C4-2B (cell line): ENCODE results near the gene PPCDC.

ENCODE experiments used
- H3K27ac ChIP-seq: fragments of 450-650 bp; 2 replicates; pipeline ENCODE4 v1.5.1; 2017
- CTCF ChIP-seq: fragments of 450-650 bp; conservative IDR thresholded peaks from 2 replicates; pipeline ENCODE4 v1.5.1; 2017; ENCODE audit warnings: mild to moderate bottlenecking
- ZFX ChIP-seq: fragments of 450-650 bp; IDR thresholded peaks from 2 replicates; pipeline ENCODE4 v1.6.1; 2017

PPCDC gene

GRCh38 chr15:75033809-75034208, 10.4 kb downstream of the PPCDC start:
- TF ChIP-seq ZFX (no peak), CTCF (no peak)
- no peak overlapping the region for H3K27ac ChIP-seq

- TF ChIP-seq CTCF (no peak), ZFX (no peak)
- no peak overlapping the region for H3K27ac ChIP-seq
These were observed 11.2 kb downstream of the PPCDC start for GRCh38 chr15:75034615-75035014.

GRCh38 chr15:75036212-75036616, 12.8 kb downstream of the PPCDC start:
- H3K27ac ChIP-seq = peak overlapping the region; percentile 51
- TF ChIP-seq CTCF (no peak), ZFX (no peak)

- H3K27ac ChIP-seq = peak overlapping the region; percentile 3; the same call in 1 of the 2 replicates
- TF ChIP-seq CTCF (no peak), ZFX (no peak)
These were observed 14.3 kb downstream of the PPCDC start for GRCh38 chr15:75037685-75038084.

GRCh38 chr15:75038231-75038630, 14.8 kb downstream of the PPCDC start:
- H3K27ac ChIP-seq = no peak overlapping the region

GRCh38 chr15:75042730-75043508, 19.5 kb downstream of the PPCDC start:
- no peak for TF ChIP-seq ZFX
- no peak overlapping the region for H3K27ac ChIP-seq

More at GRCh38 chr15:75038231-75038630, 14.8 kb downstream of the PPCDC start:
- no peak for TF ChIP-seq ZFX

GRCh38 chr15:75043509-75044257, 20.3 kb downstream of the PPCDC start:
- TF ChIP-seq CTCF = no peak
- TF ChIP-seq ZFX = no peak
- no peak overlapping the region for H3K27ac ChIP-seq

GRCh38 chr15:75044258-75044878, 21.0 kb downstream of the PPCDC start:
- H3K27ac ChIP-seq = no peak overlapping the region
- TF ChIP-seq CTCF (no peak), ZFX (no peak)
